Breast epithelium (tissue), 3 donors: ENCODE results near the gene ARL5A.

Experiments used
- CTCF ChIP-seq, 3 donors: fragments of 450-650 bp; IDR thresholded peaks; one replicate each; pipeline ENCODE4 v1.5.1; 2016 to 2017; ENCODE audit warnings: antibody characterized with exemption in 3 of 3, mild to moderate bottlenecking in 3 of 3, moderate library complexity in 3 of 3
- POLR2A ChIP-seq: fragments of 450-650 bp; IDR thresholded peaks from one replicate; pipeline ENCODE4 v1.6.1; 2016; ENCODE audit warnings: antibody characterized with exemption, mild to moderate bottlenecking, moderate library complexity

- TF ChIP-seq POLR2A (no peak), CTCF (IDR thresholded peaks at IDR 0.05) (no peak)
Observed at GRCh38 chr2:151842830-151843690, 14.8 kb upstream of the ARL5A start.
